Measurements from ENCODE around the gene GPR132.
"Not testable (repeated sequence)": the region's sequence is repeated elsewhere in the genome, so short reads cannot be mapped to it uniquely, and the experiment has no call there.

The GPR132 gene

GRCh38 chr14:105065280-105066228, at the start of gene GPR132:
Gene GPR132, minus strand, starts transcription at chr14:105065430. Its CDS starts 10,010 bp downstream, at chr14:105055420.
- DNase-seq (ENCODE audit: low read depth in 2 of 2) = no peak

GRCh38 chr14:105109243-105109642, 44.0 kb upstream of the GPR132 start:
- not testable (repeated sequence) for DNase-seq (ENCODE audit: low read depth in 2 of 2)

- DNase-seq (ENCODE audit: low read depth in 2 of 2) = no peak
Observed at GRCh38 chr14:105108516-105108864, 43.3 kb upstream of the GPR132 start.

- no peak for DNase-seq (ENCODE audit: low read depth in 2 of 2)
Observed at GRCh38 chr14:105107781-105108515, 42.7 kb upstream of the GPR132 start.

- no peak for DNase-seq (ENCODE audit: low read depth in 2 of 2)
Observed at GRCh38 chr14:105107351-105107750, 42.1 kb upstream of the GPR132 start.

GRCh38 chr14:105105158-105105557, 39.9 kb upstream of the GPR132 start:
- DNase-seq (ENCODE audit: low read depth in 2 of 2) = no peak

GRCh38 chr14:105102893-105103292, 37.7 kb upstream of the GPR132 start:
- DNase-seq (ENCODE audit: low read depth in 2 of 2) = no peak

- no peak for DNase-seq (ENCODE audit: low read depth in 2 of 2)
Observed at GRCh38 chr14:105102361-105102870, 37.2 kb upstream of the GPR132 start.

- no peak for DNase-seq (ENCODE audit: low read depth in 2 of 2)
Observed at GRCh38 chr14:105100910-105101309, 35.7 kb upstream of the GPR132 start.

- no peak for DNase-seq (ENCODE audit: low read depth in 2 of 2)
Observed at GRCh38 chr14:105099778-105100177, 34.5 kb upstream of the GPR132 start.

GRCh38 chr14:105098316-105098715, 33.1 kb upstream of the GPR132 start:
- no peak for DNase-seq (ENCODE audit: low read depth in 2 of 2)

- no peak for DNase-seq (ENCODE audit: low read depth in 2 of 2)
Observed at GRCh38 chr14:105097794-105098127, 32.5 kb upstream of the GPR132 start.

GRCh38 chr14:105096206-105096875, 31.1 kb upstream of the GPR132 start:
- no peak for DNase-seq (ENCODE audit: low read depth in 2 of 2)

- DNase-seq (ENCODE audit: low read depth in 2 of 2) = no peak
Observed at GRCh38 chr14:105095236-105095805, 30.1 kb upstream of the GPR132 start.

- DNase-seq (ENCODE audit: low read depth in 2 of 2) = no peak
Observed at GRCh38 chr14:105094193-105094907, 29.1 kb upstream of the GPR132 start.

GRCh38 chr14:105093431-105094192, 28.4 kb upstream of the GPR132 start:
- peak; percentile 59 to 62 for DNase-seq (ENCODE audit: low read depth in 2 of 2)

- DNase-seq (ENCODE audit: low read depth in 2 of 2) = no peak
Observed at GRCh38 chr14:105093038-105093430, 27.8 kb upstream of the GPR132 start.

- no peak for DNase-seq (ENCODE audit: low read depth in 2 of 2)
Observed at GRCh38 chr14:105092171-105093037, 27.2 kb upstream of the GPR132 start.

- DNase-seq (ENCODE audit: low read depth in 2 of 2) = no peak
Observed at GRCh38 chr14:105091517-105092170, 26.4 kb upstream of the GPR132 start.

Data from fibroblast of skin of left quadriceps (primary cell).